ENCODE results near the gene TMEM126A.

DNA sequence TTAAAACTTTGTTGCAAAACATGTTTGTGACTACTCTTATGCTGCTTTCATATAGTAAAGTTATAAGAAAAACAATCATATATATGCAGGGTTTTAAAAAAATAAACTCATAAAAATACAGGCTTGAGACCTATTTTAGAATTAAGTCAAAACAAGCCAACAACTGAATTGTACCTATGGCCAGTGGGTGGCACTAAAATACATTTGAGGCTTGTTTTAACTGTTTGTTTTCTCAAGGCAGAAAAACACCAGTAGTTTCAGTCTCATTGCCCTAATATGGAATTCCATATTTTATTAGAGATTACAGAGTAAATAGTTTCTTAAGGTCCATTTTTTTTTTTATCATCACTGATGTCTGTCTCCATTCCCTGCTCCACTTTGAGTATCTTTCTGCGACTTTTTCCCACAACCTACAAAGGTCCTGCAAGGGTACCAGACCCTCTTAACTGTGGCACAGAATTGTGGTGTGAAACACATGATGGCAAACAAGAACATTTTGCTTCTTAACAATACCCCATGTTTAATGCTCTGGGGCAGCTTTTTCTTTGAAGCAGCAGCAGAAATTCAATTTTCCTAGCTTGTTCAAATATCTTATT, 46.7 kb downstream of the TMEM126A start:
- TF ChIP-seq, protein P1, sequence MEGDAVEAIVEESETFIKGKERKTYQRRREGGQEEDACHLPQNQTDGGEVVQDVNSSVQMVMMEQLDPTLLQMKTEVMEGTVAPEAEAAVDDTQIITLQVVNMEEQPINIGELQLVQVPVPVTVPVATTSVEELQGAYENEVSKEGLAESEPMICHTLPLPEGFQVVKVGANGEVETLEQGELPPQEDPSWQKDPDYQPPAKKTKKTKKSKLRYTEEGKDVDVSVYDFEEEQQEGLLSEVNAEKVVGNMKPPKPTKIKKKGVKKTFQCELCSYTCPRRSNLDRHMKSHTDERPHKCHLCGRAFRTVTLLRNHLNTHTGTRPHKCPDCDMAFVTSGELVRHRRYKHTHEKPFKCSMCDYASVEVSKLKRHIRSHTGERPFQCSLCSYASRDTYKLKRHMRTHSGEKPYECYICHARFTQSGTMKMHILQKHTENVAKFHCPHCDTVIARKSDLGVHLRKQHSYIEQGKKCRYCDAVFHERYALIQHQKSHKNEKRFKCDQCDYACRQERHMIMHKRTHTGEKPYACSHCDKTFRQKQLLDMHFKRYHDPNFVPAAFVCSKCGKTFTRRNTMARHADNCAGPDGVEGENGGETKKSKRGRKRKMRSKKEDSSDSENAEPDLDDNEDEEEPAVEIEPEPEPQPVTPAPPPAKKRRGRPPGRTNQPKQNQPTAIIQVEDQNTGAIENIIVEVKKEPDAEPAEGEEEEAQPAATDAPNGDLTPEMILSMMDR (conservative IDR thresholded peaks at IDR 0.05 in 1 of 2, IDR thresholded peaks at IDR 0.05 in 1 of 2; ENCODE audit: extremely low read depth in 1 of 2, insufficient read depth in 1 of 2, low read depth in 1 of 2, low read length in 2 of 2): peak; percentile 49 to 58
- no peak for TF ChIP-seq EZH2 (IDR thresholded peaks at IDR 0.05; ENCODE audit: borderline replicate concordance, low read length)

Measured in mammary epithelial cell (primary cell).